GM23338 (cell line): Measurements from ENCODE around the gene HGS. TPM values are rescaled to one million over a fixed set of nuclear protein-coding genes. Genes with fewer than 3 reads are reported as not detected.

Source experiments
- ATAC-seq: fragments of 200-7000 bp; cut with Tn5 transposase; 3 replicates; pipeline ENCODE4 v1.9.1; 2020
- DNase-seq: peaks from one replicate; pipeline ENCODE4 v3.0.0-alpha.2; 2015; ENCODE audit warnings: low spot score
- H2AFZ ChIP-seq: fragments of 200-600 bp; sonication (generic); 2 replicates; pipeline ENCODE4 v1.8.0; 2016; ENCODE audit warnings: antibody characterized with exemption, mild to moderate bottlenecking, moderate library complexity
- H3F3A ChIP-seq: fragments of 200-600 bp; sonication (generic); replicated peaks from 2 replicates; pipeline ENCODE4 v1.8.0; 2017; ENCODE audit warnings: antibody characterized with exemption, mixed run types, low read depth
- H3K27ac ChIP-seq: fragments of 200-600 bp; sonication (generic); 2 replicates; pipeline ENCODE4 v1.6.1; 2016; ENCODE audit warnings: low read depth
- H3K27me3 ChIP-seq: fragments of 200-600 bp; sonication (generic); 2 replicates; pipeline ENCODE4 v1.8.0; 2016; ENCODE audit warnings: mild to moderate bottlenecking, mixed run types, moderate library complexity; ENCODE audit not compliant: insufficient read depth
- H3K36me3 ChIP-seq: fragments of 200-600 bp; sonication (generic); 2 replicates; pipeline ENCODE4 v1.8.0; 2016; ENCODE audit warnings: mild to moderate bottlenecking; ENCODE audit not compliant: insufficient read depth
- H3K4me1 ChIP-seq: fragments of 200-600 bp; sonication (generic); 2 replicates; pipeline ENCODE4 v1.8.0; 2016; ENCODE audit warnings: mild to moderate bottlenecking, moderate library complexity; ENCODE audit not compliant: insufficient read depth
- H3K4me2 ChIP-seq: fragments of 200-600 bp; sonication (generic); 2 replicates; pipeline ENCODE4 v1.7.1; 2017; ENCODE audit warnings: mixed run types
- H3K4me3 ChIP-seq: fragments of 200-600 bp; sonication (generic); 2 replicates; pipeline ENCODE4 v1.6.1; 2016; ENCODE audit warnings: mixed run types
- H3K79me2 ChIP-seq: fragments of 200-600 bp; sonication (generic); replicated peaks from 2 replicates; pipeline ENCODE4 v1.8.0; 2017; ENCODE audit warnings: mild to moderate bottlenecking; ENCODE audit not compliant: insufficient read depth
- H3K9me2 ChIP-seq: fragments of 200-600 bp; sonication (generic); 2 replicates; pipeline ENCODE4 v1.8.0; 2017; ENCODE audit not compliant: insufficient read depth
- H4K20me1 ChIP-seq: fragments of 200-600 bp; sonication (generic); replicated peaks from 2 replicates; pipeline ENCODE4 v1.8.0; 2017; ENCODE audit warnings: mild to moderate bottlenecking; ENCODE audit not compliant: insufficient read depth
- H3K27ac Mint-ChIP-seq: 2 replicates; pipeline ENCODE4 v1.8.0; 2020; ENCODE audit warnings: inconsistent platforms, mild to moderate bottlenecking, moderate library complexity, mixed read lengths
- H3K27me3 Mint-ChIP-seq: 3 replicates; pipeline ENCODE4 v1.8.0; 2022; ENCODE audit warnings: low read depth, mild to moderate bottlenecking, moderate library complexity, mixed read lengths, inconsistent platforms; ENCODE audit not compliant: insufficient read depth, poor library complexity
- H3K36me3 Mint-ChIP-seq: 3 replicates; pipeline ENCODE4 v1.8.0; 2021; ENCODE audit warnings: low read depth, mild to moderate bottlenecking, inconsistent platforms, moderate library complexity, mixed read lengths
- H3K4me1 Mint-ChIP-seq: 3 replicates; pipeline ENCODE4 v1.8.0; 2020; ENCODE audit warnings: mild to moderate bottlenecking, inconsistent platforms, mixed read lengths
- H3K4me3 Mint-ChIP-seq: 3 replicates; pipeline ENCODE4 v1.8.0; 2021; ENCODE audit warnings: moderate library complexity, mild to moderate bottlenecking, inconsistent platforms, mixed read lengths
- H3K9me3 Mint-ChIP-seq: 3 replicates; pipeline ENCODE4 v1.8.0; 2020; ENCODE audit warnings: moderate library complexity, mild to moderate bottlenecking, inconsistent platforms, mixed read lengths
- CREB1 ChIP-seq: fragments of 250-450 bp; sonication (Bioruptor Pico); IDR thresholded peaks from 2 replicates; pipeline ENCODE4 v1.5.0; 2020; ENCODE audit warnings: low read depth, mild to moderate bottlenecking, moderate library complexity
- CTCF ChIP-seq, 2 experiments: fragments of 200-600 bp in 1 of 2; sonication (generic) in 1 of 2; conservative IDR thresholded peaks; 2 replicates each; pipeline versions ENCODE4 v1.5.1 to v1.6.1; 2016 to 2017; ENCODE audit warnings: antibody characterized with exemption in 2 of 2, low read depth in 2 of 2, mild to moderate bottlenecking in 2 of 2, moderate library complexity in 1 of 2
- ETS1 ChIP-seq: IDR thresholded peaks from 2 replicates; pipeline ENCODE4 v1.6.1; 2016; ENCODE audit warnings: antibody characterized with exemption
- EZH2 ChIP-seq: fragments of 200-600 bp; sonication (generic); IDR thresholded peaks from one replicate; pipeline ENCODE4 v1.8.0; 2017; ENCODE audit warnings: antibody characterized with exemption, mild to moderate bottlenecking, low read depth; ENCODE audit not compliant: unreplicated experiment
- EZH2phosphoT487 ChIP-seq: fragments of 200-600 bp; sonication (generic); IDR thresholded peaks from one replicate; pipeline ENCODE4 v1.8.1; 2018; ENCODE audit warnings: antibody characterized with exemption; ENCODE audit not compliant: unreplicated experiment
- JUNB ChIP-seq: IDR thresholded peaks from one replicate; pipeline ENCODE4 v1.6.1; 2016; ENCODE audit warnings: antibody characterized with exemption; ENCODE audit not compliant: unreplicated experiment
- NANOG ChIP-seq: IDR thresholded peaks from 2 replicates; pipeline ENCODE4 v1.6.1; 2016; ENCODE audit warnings: antibody characterized with exemption, borderline replicate concordance
- POLR2AphosphoS5 ChIP-seq: IDR thresholded peaks from 2 replicates; pipeline ENCODE4 v1.6.1; 2016; ENCODE audit warnings: antibody characterized with exemption, low read depth
- REST ChIP-seq: IDR thresholded peaks from one replicate; pipeline ENCODE4 v1.6.1; 2018; ENCODE audit warnings: antibody characterized with exemption; ENCODE audit not compliant: unreplicated experiment
- STAT1 ChIP-seq: IDR thresholded peaks from one replicate; pipeline ENCODE4 v1.6.1; 2016; ENCODE audit warnings: antibody characterized with exemption; ENCODE audit not compliant: unreplicated experiment
- ZNF114 ChIP-seq: fragments of 250-450 bp; sonication (Bioruptor Pico); IDR thresholded peaks from 2 replicates; pipeline ENCODE4 v1.5.0; 2020; ENCODE audit warnings: mild to moderate bottlenecking, moderate library complexity
- ZNF331 ChIP-seq: fragments of 250-450 bp; sonication (Bioruptor Pico); IDR thresholded peaks from 2 replicates; pipeline ENCODE4 v1.5.0; 2020; ENCODE audit warnings: low read depth, mild to moderate bottlenecking, moderate library complexity
- ZNF462 ChIP-seq: fragments of 250-450 bp; sonication (Bioruptor Pico); IDR thresholded peaks from 2 replicates; pipeline ENCODE4 v1.5.0; 2020; ENCODE audit warnings: mild to moderate bottlenecking, moderate library complexity
- polyA plus RNA-seq: library from polyadenylated mRNA; unstranded; fragments of >200 nt; fragmentation: Nextera tagmentation; extraction: Ambion mirVana; gene quantifications from 2 replicates; pipeline ENCODE4 v1.2.1, GENCODE V29; 2016
- total RNA-seq: library from RNA; depleted of rRNA; stranded (reverse); fragments of >200 nt; shearing (Covaris generic); gene quantifications from 2 replicates; pipeline ENCODE4 v1.2.3, GENCODE V29; 2014

HGS gene
- total and polyA plus RNA-seq, 2 experiments from 2014 or later: 59.0 to 90.2 TPM

GRCh38 chr17:81666342-81667191, 17.2 kb upstream of the HGS start, which contains the start of the genes CCDC137 and OXLD1:
CCDC137 (plus strand) TSS chr17:81666737; CDS start chr17:81666767, 30 bp downstream.
OXLD1 (minus strand) TSS chr17:81666605; CDS start chr17:81666577, 28 bp downstream.
- Histone ChIP-seq H3F3A (peaks cover 27% of the 10 kb centered on the region), H4K20me1 (peaks cover 12% of the 10 kb centered on the region), H3K4me3 (peak within 1 kb of the TSS; percentile 99), H3K4me1 (peaks cover 15% of the 10 kb centered on the region), H3K9me2 (no peaks in the 10 kb centered on the region), H3K27ac (peak within 1 kb of the TSS; percentile 84), H3K36me3 (peaks cover 17% of the 10 kb centered on the region), H2AFZ (0 out of 2 replicates have a peak within 1 kb of the TSS, but pooled peaks have one; percentile 56), H3K79me2 (peaks cover 41% of the 10 kb centered on the region), H3K27me3 (no peaks in the 10 kb centered on the region), H3K4me2 (peak within 1 kb of the TSS; percentile 99)
- Mint-ChIP-seq H3K4me1 (peaks cover 25% of the 10 kb centered on the region), H3K27me3 (peaks cover 21% of the 10 kb centered on the region), H3K9me3 (no peaks in the 10 kb centered on the region), H3K4me3 (peak within 1 kb of the TSS; percentile 98), H3K27ac (peak within 1 kb of the TSS; percentile 95), H3K36me3 (peaks cover 62% of the 10 kb centered on the region)
- ATAC-seq (peak; percentile 94), DNase-seq (peak; percentile 99)
- TF ChIP-seq CREB1 (CRISPR knock-in tag) (peak; percentile 67), EZH2 (no peak), REST (no peak), ETS1 (peak; percentile 87), POLR2AphosphoS5 (peak; percentile 98), JUNB (no peak), ZNF114 (CRISPR knock-in tag) (no peak), STAT1 (no peak), ZNF462 (CRISPR knock-in tag) (no peak), EZH2phosphoT487 (no peak), ZNF331 (CRISPR knock-in tag) (no peak), CTCF (conservative IDR thresholded peaks at IDR 0.05; ENCODE audit: low read depth in 2 of 2) (no peak), NANOG (no peak)
